Muscle layer of duodenum (tissue), 2 donors: ENCODE results near the gene ADAT3.
A peak's percentile ranks its signal among the peaks of the same experiment; 100 is the strongest.

Source experiments
- H3K27ac ChIP-seq: one replicate; pipeline ENCODE4 v1.7.0; 2013; ENCODE audit warnings: mild to moderate bottlenecking, low read length
- H3K27me3 ChIP-seq: one replicate; pipeline ENCODE4 v1.7.0; 2013; ENCODE audit warnings: low read depth, mild to moderate bottlenecking, control low read depth, low read length
- H3K36me3 ChIP-seq, 2 donors: one replicate each; pipeline ENCODE4 v1.7.0; 2013; ENCODE audit warnings: low read length in 2 of 2, control low read depth in 1 of 2, mild to moderate bottlenecking in 1 of 2; ENCODE audit not compliant: insufficient read depth in 2 of 2, control insufficient read depth in 1 of 2
- H3K4me1 ChIP-seq, 2 donors: one replicate each; pipeline ENCODE4 v1.7.0; 2013; ENCODE audit warnings: low read length in 2 of 2, mild to moderate bottlenecking in 2 of 2, control low read depth in 1 of 2, moderate library complexity in 1 of 2; ENCODE audit not compliant: insufficient read depth in 2 of 2, control insufficient read depth in 1 of 2
- H3K4me3 ChIP-seq, 2 donors: one replicate each; pipeline ENCODE4 v1.7.0; 2013; ENCODE audit warnings: low read length in 2 of 2, low read depth in 1 of 2, mild to moderate bottlenecking in 1 of 2
- H3K9me3 ChIP-seq, 2 donors: one replicate each; pipeline ENCODE4 v1.7.0; 2013; ENCODE audit warnings: low read length in 2 of 2, control low read depth in 1 of 2, mild to moderate bottlenecking in 1 of 2; ENCODE audit not compliant: control insufficient read depth in 1 of 2
- donor health status: healthy.

Gene ADAT3

GRCh38 chr19:1888385-1888784 lies 16.8 kb upstream of the ADAT3 start:
- Histone ChIP-seq H3K27ac (no peak overlapping the region), H3K9me3 (no peaks in the 10 kb centered on the region)

GRCh38 chr19:1889907-1890306 lies 15.3 kb upstream of the ADAT3 start:
- H3K9me3 ChIP-seq: no peaks in the 10 kb centered on the region
- no peak overlapping the region for H3K4me3 ChIP-seq
- H3K27me3 ChIP-seq: no peaks in the 10 kb centered on the region
- no peaks in the 10 kb centered on the region for H3K36me3 ChIP-seq
- H3K27ac ChIP-seq: no peak overlapping the region
- no peaks in the 10 kb centered on the region for H3K4me1 ChIP-seq

More at GRCh38 chr19:1888385-1888784, 16.8 kb upstream of the ADAT3 start:
- no peak overlapping the region for H3K4me3 ChIP-seq
- H3K27me3 ChIP-seq: no peaks in the 10 kb centered on the region
- no peaks in the 10 kb centered on the region for H3K36me3 ChIP-seq
- H3K4me1 ChIP-seq: peaks cover 10 to 13% of the 10 kb centered on the region in 2 donors

GRCh38 chr19:1893791-1894190 lies 11.4 kb upstream of the ADAT3 start:
- no peak overlapping the region for H3K27ac ChIP-seq
- no peak overlapping the region for H3K4me3 ChIP-seq
- no peaks in the 10 kb centered on the region for H3K9me3 ChIP-seq
- peaks cover 0 to 10% of the 10 kb centered on the region in 2 donors for H3K4me1 ChIP-seq
- no peaks in the 10 kb centered on the region for H3K27me3 ChIP-seq
- no peaks in the 10 kb centered on the region for H3K36me3 ChIP-seq

- H3K4me3 ChIP-seq: no peak overlapping the region
- H3K36me3 ChIP-seq: no peaks in the 10 kb centered on the region
- H3K27ac ChIP-seq: no peak overlapping the region
- H3K9me3 ChIP-seq: no peaks in the 10 kb centered on the region
- H3K27me3 ChIP-seq: no peaks in the 10 kb centered on the region
- H3K4me1 ChIP-seq: peaks cover 0 to 10% of the 10 kb centered on the region in 2 donors
These were observed 8.7 kb upstream of the ADAT3 start for GRCh38 chr19:1896508-1896907.

- H3K9me3 ChIP-seq: no peaks in the 10 kb centered on the region
- no peaks in the 10 kb centered on the region for H3K36me3 ChIP-seq
- H3K4me1 ChIP-seq: peaks cover 0 to 13% of the 10 kb centered on the region in 2 donors
- H3K27ac ChIP-seq: no peak overlapping the region
- no peak overlapping the region for H3K4me3 ChIP-seq
- H3K27me3 ChIP-seq: no peaks in the 10 kb centered on the region
These were observed 3.2 kb upstream of the ADAT3 start for GRCh38 chr19:1901940-1902404.

- Histone ChIP-seq H3K4me1 (peaks cover 0 to 10% of the 10 kb centered on the region in 2 donors), H3K36me3 (no peaks in the 10 kb centered on the region), H3K27ac (no peak overlapping the region), H3K27me3 (no peaks in the 10 kb centered on the region), H3K9me3 (no peaks in the 10 kb centered on the region), H3K4me3 (no peak overlapping the region)
These were observed 2.3 kb upstream of the ADAT3 start for GRCh38 chr19:1902923-1903322.

- no peak overlapping the region for H3K4me3 ChIP-seq
- peaks cover 0 to 4% of the 10 kb centered on the region in 2 donors for H3K36me3 ChIP-seq
- no peaks in the 10 kb centered on the region for H3K27me3 ChIP-seq
- peak overlapping the region; percentile 14 for H3K27ac ChIP-seq
- H3K9me3 ChIP-seq: no peaks in the 10 kb centered on the region
- H3K4me1 ChIP-seq: peaks cover 0 to 14% of the 10 kb centered on the region in 2 donors
These were observed 414 bp upstream of the ADAT3 start for GRCh38 chr19:1904860-1905109.

GRCh38 chr19:1905863-1906375 lies 720 bp downstream of the ADAT3 start:
- H3K36me3 ChIP-seq: peaks cover 0 to 4% of the 10 kb centered on the region in 2 donors
- peak overlapping the region; percentile 56 to 71 for H3K4me3 ChIP-seq
- H3K27ac ChIP-seq: peak overlapping the region; percentile 62
- peaks cover 0 to 14% of the 10 kb centered on the region in 2 donors for H3K4me1 ChIP-seq
- no peaks in the 10 kb centered on the region for H3K27me3 ChIP-seq
- H3K9me3 ChIP-seq: no peaks in the 10 kb centered on the region

- peaks cover 0 to 14% of the 10 kb centered on the region in 2 donors for H3K4me1 ChIP-seq
- H3K36me3 ChIP-seq: peaks cover 0 to 5% of the 10 kb centered on the region in 2 donors
These were observed 1.9 kb downstream of the ADAT3 start for GRCh38 chr19:1906985-1907562.

GRCh38 chr19:1907563-1908363 lies 2.6 kb downstream of the ADAT3 start:
- no peaks in the 10 kb centered on the region for H3K27me3 ChIP-seq
- H3K36me3 ChIP-seq: peaks cover 0 to 12% of the 10 kb centered on the region in 2 donors
- no peaks in the 10 kb centered on the region for H3K9me3 ChIP-seq
- H3K4me3 ChIP-seq: peak overlapping the region in 1 of 2 donors; percentile 30
- H3K27ac ChIP-seq: peak overlapping the region; percentile 39
- peaks cover 0 to 14% of the 10 kb centered on the region in 2 donors for H3K4me1 ChIP-seq

More at GRCh38 chr19:1906985-1907562, 1.9 kb downstream of the ADAT3 start:
- Histone ChIP-seq H3K4me3 (no peak overlapping the region), H3K27ac (peak overlapping the region; percentile 39), H3K27me3 (no peaks in the 10 kb centered on the region), H3K9me3 (no peaks in the 10 kb centered on the region)

- no peaks in the 10 kb centered on the region for H3K27me3 ChIP-seq
- peaks cover 3 to 17% of the 10 kb centered on the region in 2 donors for H3K36me3 ChIP-seq
- peak overlapping the region in 1 of 2 donors; percentile 30 for H3K4me3 ChIP-seq
- H3K9me3 ChIP-seq: no peaks in the 10 kb centered on the region
- peaks cover 0 to 14% of the 10 kb centered on the region in 2 donors for H3K4me1 ChIP-seq
- H3K27ac ChIP-seq: no peak overlapping the region
These were observed 3.1 kb downstream of the ADAT3 start for GRCh38 chr19:1908364-1908678.
